ENCODE results near the gene ASB5. TPM values are rescaled to one million over a fixed set of nuclear protein-coding genes. Genes with fewer than 3 reads are reported as not detected.

ASB5 gene
- total RNA-seq, 1 donor from 2014 or later = 0.47 TPM

Other genes with a start within 250 kb of the ASB5 start
- gene WDR17, start 203.4 kb downstream of the ASB5 start, total RNA-seq = 80.5 TPM
- 1.1 TPM for gene SPATA4, start 73.6 kb downstream of the ASB5 start, total RNA-seq
- 114 TPM for gene SPCS3, start 50.7 kb upstream of the ASB5 start, total RNA-seq

Measured in occipital lobe (tissue), 1 donor.